ENCODE data around the gene RALGPS2. TPM values are rescaled to one million over a fixed set of nuclear protein-coding genes. Genes with fewer than 3 reads are reported as not detected.

RALGPS2 gene, protein sequence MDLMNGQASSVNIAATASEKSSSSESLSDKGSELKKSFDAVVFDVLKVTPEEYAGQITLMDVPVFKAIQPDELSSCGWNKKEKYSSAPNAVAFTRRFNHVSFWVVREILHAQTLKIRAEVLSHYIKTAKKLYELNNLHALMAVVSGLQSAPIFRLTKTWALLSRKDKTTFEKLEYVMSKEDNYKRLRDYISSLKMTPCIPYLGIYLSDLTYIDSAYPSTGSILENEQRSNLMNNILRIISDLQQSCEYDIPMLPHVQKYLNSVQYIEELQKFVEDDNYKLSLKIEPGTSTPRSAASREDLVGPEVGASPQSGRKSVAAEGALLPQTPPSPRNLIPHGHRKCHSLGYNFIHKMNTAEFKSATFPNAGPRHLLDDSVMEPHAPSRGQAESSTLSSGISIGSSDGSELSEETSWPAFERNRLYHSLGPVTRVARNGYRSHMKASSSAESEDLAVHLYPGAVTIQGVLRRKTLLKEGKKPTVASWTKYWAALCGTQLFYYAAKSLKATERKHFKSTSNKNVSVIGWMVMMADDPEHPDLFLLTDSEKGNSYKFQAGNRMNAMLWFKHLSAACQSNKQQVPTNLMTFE
- polyA plus RNA-seq (2013, experiment 1 of 2) = 29.5 TPM
- 28.0 TPM for polyA plus RNA-seq (2013, experiment 2 of 2)

DNA sequence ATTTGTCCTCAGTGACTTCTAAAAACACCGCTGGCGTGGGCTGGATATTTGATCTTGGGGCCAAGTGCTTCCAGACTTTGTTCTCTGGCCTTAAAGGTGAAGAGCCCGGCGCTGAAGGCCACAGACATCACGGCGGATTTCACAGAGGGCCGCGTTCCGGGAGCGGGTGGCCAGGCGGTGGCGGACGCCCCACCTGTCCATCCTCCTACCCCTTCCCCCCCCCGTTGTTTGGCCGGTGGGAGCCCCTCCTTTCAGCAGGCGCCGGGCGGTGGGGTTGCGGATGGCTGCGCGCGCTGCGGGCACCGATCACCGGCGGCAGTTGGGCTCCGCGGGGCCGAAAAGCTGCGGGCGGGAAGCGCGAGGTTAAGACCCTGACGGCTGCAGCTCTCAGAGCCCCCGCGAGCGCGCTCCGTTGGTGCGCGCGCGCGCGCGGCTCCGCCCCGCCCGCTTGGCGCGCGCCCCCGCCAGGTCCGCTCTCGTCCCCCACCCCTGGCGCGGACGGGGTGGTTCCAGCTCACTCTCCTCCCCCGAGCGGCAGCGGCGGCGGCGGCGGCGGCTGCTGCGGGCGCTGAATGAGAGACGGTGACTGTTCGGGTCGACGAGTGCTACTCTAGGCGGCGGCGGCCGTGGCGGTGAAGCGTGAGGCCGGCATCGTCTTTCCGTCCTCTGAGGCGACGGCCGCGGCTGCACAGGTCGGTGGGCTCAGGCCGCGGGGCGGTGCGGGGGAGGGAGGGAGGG is at the start of gene RALGPS2:
RALGPS2 (plus strand) TSS at position 517 of the 738 bp plus-strand sequence. CDS start 51,521 bp downstream, outside the sequence.
- Histone ChIP-seq H2BK15ac (ENCODE audit: low read length) (peak within 1 kb of the TSS; percentile 64), H3K9me3 (replicated peaks in 1 of 2; ENCODE audit: control insufficient read depth in 2 of 2, insufficient read depth in 1 of 2, low read depth in 1 of 2, low read length in 2 of 2) (no peaks in the 10 kb centered on the region), H2BK12ac (ENCODE audit: low read length) (peak within 1 kb of the TSS; percentile 41), H3K4me3 (ENCODE audit: low read length in 2 of 2) (peak within 1 kb of the TSS; percentile 71 to 96), H3K14ac (ENCODE audit: low read length) (peak within 1 kb of the TSS; percentile 71), H3K23ac (ENCODE audit: low read depth, low read length, poor library complexity) (peak within 1 kb of the TSS; percentile 96), H2BK120ac (ENCODE audit: low read depth, low read length) (peak within 1 kb of the TSS; percentile 87), H2AK5ac (ENCODE audit: low read depth, low read length) (peak within 1 kb of the TSS; percentile 70), H3K36me3 (replicated peaks in 1 of 2; ENCODE audit: control insufficient read depth in 2 of 2, insufficient read depth in 2 of 2, low read length in 2 of 2) (no peaks in the 10 kb centered on the region), H3K27me3 (ENCODE audit: control insufficient read depth in 3 of 3, insufficient read depth in 3 of 3, low read depth in 1 of 3, low read length in 3 of 3) (no peaks in the 10 kb centered on the region), H3K4ac (ENCODE audit: low read length) (no peak within 1 kb of the TSS), H3K9ac (ENCODE audit: low read depth, low read length, poor library complexity) (peak within 1 kb of the TSS; percentile 94), H4K91ac (ENCODE audit: low read depth, low read length, poor library complexity) (no peak within 1 kb of the TSS), H3K4me2 (ENCODE audit: insufficient read depth, low read length, poor library complexity, severe bottlenecking) (peak within 1 kb of the TSS; percentile 57), H4K8ac (ENCODE audit: low read depth, low read length) (no peak within 1 kb of the TSS), H2BK5ac (ENCODE audit: low read length) (peak within 1 kb of the TSS; percentile 94), H3K27ac (replicated peaks; ENCODE audit: low read length) (peak within 1 kb of the TSS; percentile 89), H3K18ac (ENCODE audit: low read length) (peak within 1 kb of the TSS; percentile 98), H3K79me1 (ENCODE audit: low read depth, low read length) (no peaks in the 10 kb centered on the region), H2AFZ (ENCODE audit: low read length) (peak within 1 kb of the TSS; percentile 98), H3K4me1 (ENCODE audit: control insufficient read depth in 2 of 2, insufficient read depth in 1 of 2, low read depth in 1 of 2, low read length in 2 of 2) (peaks cover 0 to 7% of the 10 kb centered on the region in 2 donors)
- peak; percentile 81 for DNase-seq (ENCODE audit: low spot score)
- no CpG with 5 or more reads among the region's 90 CpGs for WGBS, 2 donors (ENCODE audit: extremely low coverage in 2 of 2, insufficient read length in 2 of 2, insufficient replicate concordance in 1 of 2)

DNA sequence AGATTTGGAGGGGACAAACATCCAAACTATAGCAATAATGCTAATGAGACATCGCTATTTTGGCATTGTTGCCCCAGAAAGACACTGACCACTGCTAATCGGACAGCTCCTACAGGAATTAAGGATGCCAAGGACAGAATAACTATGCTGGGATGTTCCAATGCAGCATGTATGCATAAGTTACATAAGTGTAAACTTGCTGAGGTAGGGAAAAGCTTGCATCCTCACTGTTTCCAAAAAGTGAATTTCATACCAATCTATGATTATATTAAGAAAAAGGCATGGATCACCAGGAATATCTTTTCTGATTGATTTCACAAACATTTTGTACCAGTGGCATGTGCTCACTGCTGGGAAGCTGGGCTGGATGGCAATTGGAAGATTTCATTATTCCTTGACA is 45.8 kb upstream of the RALGPS2 start:
- no peaks in the 10 kb centered on the region for H3K36me3 ChIP-seq (replicated peaks in 1 of 2; ENCODE audit: control insufficient read depth in 2 of 2, insufficient read depth in 2 of 2, low read length in 2 of 2)
- H3K14ac ChIP-seq (ENCODE audit: low read length) = no peak overlapping the region
- no peak for DNase-seq (ENCODE audit: low spot score)
- H2BK15ac ChIP-seq (ENCODE audit: low read length) = no peak overlapping the region
- H2BK5ac ChIP-seq (ENCODE audit: low read length) = no peak overlapping the region
- no peaks in the 10 kb centered on the region for H3K9me3 ChIP-seq (replicated peaks in 1 of 2; ENCODE audit: control insufficient read depth in 2 of 2, insufficient read depth in 1 of 2, low read depth in 1 of 2, low read length in 2 of 2)
- peaks cover 0 to 5% (median 0%) of the 10 kb centered on the region in 3 experiments for H3K27me3 ChIP-seq (ENCODE audit: control insufficient read depth in 3 of 3, insufficient read depth in 3 of 3, low read depth in 1 of 3, low read length in 3 of 3)
- no peak overlapping the region for H2BK12ac ChIP-seq (ENCODE audit: low read length)
- H3K4me3 ChIP-seq (ENCODE audit: low read length in 2 of 2) = no peak overlapping the region
- no peak overlapping the region for H3K18ac ChIP-seq (ENCODE audit: low read length)
- H3K4me2 ChIP-seq (ENCODE audit: insufficient read depth, low read length, poor library complexity, severe bottlenecking) = no peak overlapping the region
- no peaks in the 10 kb centered on the region for H3K79me1 ChIP-seq (ENCODE audit: low read depth, low read length)
- H2BK120ac ChIP-seq (ENCODE audit: low read depth, low read length) = no peak overlapping the region
- H3K4me1 ChIP-seq (ENCODE audit: control insufficient read depth in 2 of 2, insufficient read depth in 1 of 2, low read depth in 1 of 2, low read length in 2 of 2) = no peaks in the 10 kb centered on the region
- H2AK5ac ChIP-seq (ENCODE audit: low read depth, low read length) = no peak overlapping the region
- no peak overlapping the region for H3K9ac ChIP-seq (ENCODE audit: low read depth, low read length, poor library complexity)
- no peak overlapping the region for H3K23ac ChIP-seq (ENCODE audit: low read depth, low read length, poor library complexity)
- no peak overlapping the region for H3K27ac ChIP-seq (replicated peaks; ENCODE audit: low read length)
- no peak overlapping the region for H2AFZ ChIP-seq (ENCODE audit: low read length)
- no peak overlapping the region for H4K8ac ChIP-seq (ENCODE audit: low read depth, low read length)
- H3K4ac ChIP-seq (ENCODE audit: low read length) = no peak overlapping the region
- WGBS, 2 donors (ENCODE audit: extremely low coverage in 2 of 2, insufficient read length in 2 of 2, insufficient replicate concordance in 1 of 2) = no CpG with 5 or more reads among the region's 2 CpGs
- H4K91ac ChIP-seq (ENCODE audit: low read depth, low read length, poor library complexity) = no peak overlapping the region

GRCh38 chr1:178682429-178682828 is 42.6 kb upstream of the RALGPS2 start:
- H4K91ac ChIP-seq (ENCODE audit: low read depth, low read length, poor library complexity) = no peak overlapping the region
- no peak overlapping the region for H3K27ac ChIP-seq (replicated peaks; ENCODE audit: low read length)
- peaks cover 0 to 5% (median 0%) of the 10 kb centered on the region in 3 experiments for H3K27me3 ChIP-seq (ENCODE audit: control insufficient read depth in 3 of 3, insufficient read depth in 3 of 3, low read depth in 1 of 3, low read length in 3 of 3)
- no peak overlapping the region for H4K8ac ChIP-seq (ENCODE audit: low read depth, low read length)
- no peak for DNase-seq (ENCODE audit: low spot score)
- no CpG with 5 or more reads among the region's 2 CpGs for WGBS, 2 donors (ENCODE audit: extremely low coverage in 2 of 2, insufficient read length in 2 of 2, insufficient replicate concordance in 1 of 2)
- H2AFZ ChIP-seq (ENCODE audit: low read length) = no peak overlapping the region
- H2BK12ac ChIP-seq (ENCODE audit: low read length) = no peak overlapping the region
- no peak overlapping the region for H3K4me3 ChIP-seq (ENCODE audit: low read length in 2 of 2)
- H3K9ac ChIP-seq (ENCODE audit: low read depth, low read length, poor library complexity) = no peak overlapping the region
- no peak overlapping the region for H3K23ac ChIP-seq (ENCODE audit: low read depth, low read length, poor library complexity)
- H2AK5ac ChIP-seq (ENCODE audit: low read depth, low read length) = no peak overlapping the region
- no peak overlapping the region for H2BK5ac ChIP-seq (ENCODE audit: low read length)
- no peaks in the 10 kb centered on the region for H3K4me1 ChIP-seq (ENCODE audit: control insufficient read depth in 2 of 2, insufficient read depth in 1 of 2, low read depth in 1 of 2, low read length in 2 of 2)
- H3K18ac ChIP-seq (ENCODE audit: low read length) = no peak overlapping the region
- no peak overlapping the region for H2BK15ac ChIP-seq (ENCODE audit: low read length)
- no peak overlapping the region for H3K4me2 ChIP-seq (ENCODE audit: insufficient read depth, low read length, poor library complexity, severe bottlenecking)
- no peaks in the 10 kb centered on the region for H3K79me1 ChIP-seq (ENCODE audit: low read depth, low read length)
- H3K9me3 ChIP-seq (replicated peaks in 1 of 2; ENCODE audit: control insufficient read depth in 2 of 2, insufficient read depth in 1 of 2, low read depth in 1 of 2, low read length in 2 of 2) = no peaks in the 10 kb centered on the region
- H3K4ac ChIP-seq (ENCODE audit: low read length) = no peak overlapping the region
- no peak overlapping the region for H2BK120ac ChIP-seq (ENCODE audit: low read depth, low read length)
- no peaks in the 10 kb centered on the region for H3K36me3 ChIP-seq (replicated peaks in 1 of 2; ENCODE audit: control insufficient read depth in 2 of 2, insufficient read depth in 2 of 2, low read length in 2 of 2)
- no peak overlapping the region for H3K14ac ChIP-seq (ENCODE audit: low read length)

DNA sequence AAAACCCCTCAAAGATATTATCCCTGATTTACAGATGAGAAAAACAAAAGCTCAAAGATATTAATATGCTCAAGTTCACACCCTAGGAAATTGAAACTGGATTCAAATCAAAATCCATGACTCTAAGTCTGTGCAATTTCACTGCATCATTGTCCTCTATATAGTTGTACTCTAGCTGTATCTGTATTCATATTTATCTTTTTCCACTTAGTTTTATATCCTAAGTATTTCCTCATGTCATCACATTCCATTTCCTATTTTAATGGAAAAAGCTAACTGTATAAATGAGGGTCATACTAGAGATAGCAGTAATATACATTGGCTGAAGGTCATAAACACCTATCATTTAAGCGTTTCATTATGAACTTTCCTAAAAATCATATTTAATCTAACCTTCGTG is 42.2 kb upstream of the RALGPS2 start:
- Histone ChIP-seq H3K27ac (replicated peaks; ENCODE audit: low read length) (no peak overlapping the region), H3K4ac (ENCODE audit: low read length) (no peak overlapping the region), H2BK15ac (ENCODE audit: low read length) (no peak overlapping the region), H3K4me3 (ENCODE audit: low read length in 2 of 2) (no peak overlapping the region), H3K18ac (ENCODE audit: low read length) (no peak overlapping the region), H3K14ac (ENCODE audit: low read length) (no peak overlapping the region), H3K4me2 (ENCODE audit: insufficient read depth, low read length, poor library complexity, severe bottlenecking) (no peak overlapping the region), H3K4me1 (ENCODE audit: control insufficient read depth in 2 of 2, insufficient read depth in 1 of 2, low read depth in 1 of 2, low read length in 2 of 2) (no peaks in the 10 kb centered on the region), H2BK5ac (ENCODE audit: low read length) (no peak overlapping the region), H3K36me3 (replicated peaks in 1 of 2; ENCODE audit: control insufficient read depth in 2 of 2, insufficient read depth in 2 of 2, low read length in 2 of 2) (no peaks in the 10 kb centered on the region), H3K9ac (ENCODE audit: low read depth, low read length, poor library complexity) (no peak overlapping the region), H2AFZ (ENCODE audit: low read length) (no peak overlapping the region), H3K27me3 (ENCODE audit: control insufficient read depth in 3 of 3, insufficient read depth in 3 of 3, low read depth in 1 of 3, low read length in 3 of 3) (peaks cover 0 to 5% (median 0%) of the 10 kb centered on the region in 3 experiments), H2AK5ac (ENCODE audit: low read depth, low read length) (no peak overlapping the region), H3K79me1 (ENCODE audit: low read depth, low read length) (no peaks in the 10 kb centered on the region), H4K91ac (ENCODE audit: low read depth, low read length, poor library complexity) (no peak overlapping the region), H3K23ac (ENCODE audit: low read depth, low read length, poor library complexity) (no peak overlapping the region), H2BK120ac (ENCODE audit: low read depth, low read length) (no peak overlapping the region), H4K8ac (ENCODE audit: low read depth, low read length) (no peak overlapping the region), H2BK12ac (ENCODE audit: low read length) (no peak overlapping the region), H3K9me3 (replicated peaks in 1 of 2; ENCODE audit: control insufficient read depth in 2 of 2, insufficient read depth in 1 of 2, low read depth in 1 of 2, low read length in 2 of 2) (no peaks in the 10 kb centered on the region)
- no peak for DNase-seq (ENCODE audit: low spot score)
- no CpG with 5 or more reads among the region's 2 CpGs for WGBS, 2 donors (ENCODE audit: extremely low coverage in 2 of 2, insufficient read length in 2 of 2, insufficient replicate concordance in 1 of 2)
